H1 (cell line): ENCODE results near the gene MRPS27. TPM values are rescaled to one million over a fixed set of nuclear protein-coding genes. Genes with fewer than 3 reads are reported as not detected.

Experiments used
- CTCF ChIA-PET: fragments of 300-600 bp; sonication (Branson Sonifier 250); formaldehyde crosslinking; loops from one replicate; lab custom pipeline; 2021; ENCODE audit not compliant: partially characterized antibody; lab: Charles Lee
- POLR2A ChIA-PET: fragments of 300-600 bp; sonication (Branson Sonifier 250); formaldehyde crosslinking; loops from one replicate; lab custom pipeline; 2021; ENCODE audit warnings: inconsistent platforms; ENCODE audit not compliant: partially characterized antibody; lab: Charles Lee
- DNase-seq, 2 experiments: peaks; one replicate each; pipeline versions ENCODE4 v3.0.0 to v3.0.0-alpha.2; 2010 to 2022; ENCODE audit warnings: low spot score in 2 of 2, low read depth in 1 of 2, mixed read lengths in 1 of 2
- FAIRE-seq: peaks from 2 replicates; lab custom pipeline; 2011; peaks lifted over from hg19 to GRCh38; lab: Jason Lieb, UNC
- H2AFZ ChIP-seq: 2 replicates; pipeline ENCODE4 v1.8.1; 2012; ENCODE audit warnings: low read length, inconsistent platforms
- H2AK5ac ChIP-seq: 2 replicates; pipeline ENCODE4 v1.6.1; 2013; ENCODE audit warnings: low read depth, low read length
- H2BK120ac ChIP-seq: replicated peaks from 2 replicates; pipeline ENCODE3; 2013; ENCODE audit warnings: low read depth, low read length, inconsistent platforms
- H2BK12ac ChIP-seq: 2 replicates; pipeline ENCODE4 v1.6.1; 2013; ENCODE audit warnings: low read depth, low read length
- H2BK15ac ChIP-seq: 2 replicates; pipeline ENCODE4 v1.6.1; 2013; ENCODE audit warnings: low read length
- H2BK20ac ChIP-seq: 2 replicates; pipeline ENCODE4 v1.6.1; 2013; ENCODE audit warnings: low read length
- H2BK5ac ChIP-seq: 2 replicates; pipeline ENCODE4 v1.6.1; 2013; ENCODE audit warnings: low read depth, low read length
- H3K14ac ChIP-seq: 2 replicates; pipeline ENCODE4 v1.6.1; 2013; ENCODE audit warnings: inconsistent platforms; ENCODE audit not compliant: insufficient read length
- H3K18ac ChIP-seq: 2 replicates; pipeline ENCODE4 v1.6.1; 2013; ENCODE audit warnings: low read length; ENCODE audit errors: extremely low read depth
- H3K23ac ChIP-seq: 2 replicates; pipeline ENCODE4 v1.6.1; 2013; ENCODE audit warnings: inconsistent platforms; ENCODE audit not compliant: insufficient read length
- H3K23me2 ChIP-seq: 2 replicates; pipeline ENCODE4 v1.6.1; 2013; ENCODE audit warnings: low read depth, low read length
- H3K27ac ChIP-seq: 2 replicates; pipeline ENCODE4 v1.6.1; 2011; ENCODE audit warnings: low read depth, low read length, inconsistent platforms
- H3K27me3 ChIP-seq, 4 experiments: replicated peaks in 1 of 4; 1 replicate in 1 of 4; 2 replicates in 3 of 4; pipeline versions ENCODE4 v1.6.1 to v1.8.1; 2011 to 2013; ENCODE audit warnings: low read length in 3 of 4, mild to moderate bottlenecking in 3 of 4, inconsistent platforms in 2 of 4, mixed read lengths in 2 of 4, moderate library complexity in 1 of 4; ENCODE audit not compliant: control insufficient read depth in 3 of 4, insufficient read depth in 3 of 4; ENCODE audit errors: extremely low read depth in 1 of 4
- H3K36me3 ChIP-seq, 4 experiments: 2 replicates each; pipeline versions ENCODE4 v1.6.1 to v1.8.1; 2011 to 2013; ENCODE audit warnings: mild to moderate bottlenecking in 4 of 4, low read length in 3 of 4, moderate library complexity in 2 of 4, control low read depth in 1 of 4, inconsistent platforms in 1 of 4; ENCODE audit not compliant: insufficient read depth in 4 of 4, control insufficient read depth in 2 of 4
- H3K4ac ChIP-seq: replicated peaks from 2 replicates; pipeline ENCODE3; 2013; ENCODE audit warnings: low read length, low read depth, mixed read lengths, inconsistent platforms; ENCODE audit not compliant: insufficient read length
- H3K4me1 ChIP-seq, 4 experiments: replicated peaks in 1 of 4; 1 replicate in 1 of 4; 2 replicates in 3 of 4; pipeline versions ENCODE4 v1.6.1 to v1.8.1; 2011 to 2013; ENCODE audit warnings: low read length in 3 of 4, inconsistent platforms in 2 of 4, mixed read lengths in 1 of 4; ENCODE audit not compliant: insufficient read depth in 4 of 4, control insufficient read depth in 3 of 4
- H3K4me2 ChIP-seq, 2 experiments: 2 replicates each; pipeline versions ENCODE4 v1.6.1 to v1.8.1; 2011 to 2013; ENCODE audit warnings: low read depth in 2 of 2, low read length in 2 of 2, control low read depth in 1 of 2, inconsistent platforms in 1 of 2, mild to moderate bottlenecking in 1 of 2; ENCODE audit not compliant: insufficient read depth in 1 of 2
- H3K4me3 ChIP-seq, 4 experiments: fragments of 200-600, 300-600 bp in 1 of 4; sonication (generic), shearing (Covaris generic), sonication (Bioruptor Twin) in 1 of 4; 2 replicates each; pipeline versions ENCODE4 v1.5.1 to v1.8.1; 2011 to 2016; ENCODE audit warnings: low read length in 4 of 4, low read depth in 3 of 4, control low read depth in 2 of 4, inconsistent platforms in 2 of 4, mild to moderate bottlenecking in 2 of 4, mixed read lengths in 1 of 4, moderate library complexity in 1 of 4; ENCODE audit not compliant: insufficient read depth in 2 of 4; ENCODE audit errors: extremely low read depth in 1 of 4
- H3K56ac ChIP-seq: replicated peaks from 2 replicates; pipeline ENCODE3; 2013; ENCODE audit warnings: low read depth, mild to moderate bottlenecking, mixed read lengths, low read length, inconsistent platforms; ENCODE audit not compliant: insufficient read length
- H3K79me1 ChIP-seq: 2 replicates; pipeline ENCODE4 v1.6.1; 2013; ENCODE audit warnings: low read depth, low read length, control low read depth
- H3K79me2 ChIP-seq, 2 experiments: 2 replicates each; pipeline versions ENCODE4 v1.6.1 to v1.8.1; 2012 to 2013; ENCODE audit warnings: low read length in 2 of 2, mild to moderate bottlenecking in 2 of 2, inconsistent platforms in 1 of 2; ENCODE audit not compliant: insufficient read depth in 2 of 2, control insufficient read depth in 1 of 2
- H3K9ac ChIP-seq, 4 experiments: replicated peaks in 1 of 4; 1 replicate in 1 of 4; 2 replicates in 3 of 4; pipeline versions ENCODE4 v1.6.1 to v1.8.1; 2011 to 2013; ENCODE audit warnings: low read depth in 3 of 4, low read length in 3 of 4, control low read depth in 2 of 4, mild to moderate bottlenecking in 2 of 4, moderate library complexity in 2 of 4, inconsistent platforms in 1 of 4; ENCODE audit errors: extremely low read depth in 1 of 4
- H3K9me3 ChIP-seq, 2 experiments: 2 replicates each; pipeline versions ENCODE4 v1.6.1 to v1.8.1; 2012 to 2013; ENCODE audit warnings: mild to moderate bottlenecking in 2 of 2, moderate library complexity in 2 of 2, control low read depth in 1 of 2, inconsistent platforms in 1 of 2, low read depth in 1 of 2, low read length in 1 of 2, mixed read lengths in 1 of 2; ENCODE audit not compliant: insufficient read depth in 2 of 2
- H4K20me1 ChIP-seq, 2 experiments: replicated peaks in 1 of 2; 2 replicates each; pipeline versions ENCODE3 to v1.8.1; 2011 to 2013; ENCODE audit warnings: inconsistent platforms in 2 of 2, low read length in 2 of 2, mild to moderate bottlenecking in 1 of 2; ENCODE audit not compliant: insufficient read depth in 2 of 2, control insufficient read depth in 1 of 2
- H4K5ac ChIP-seq: 2 replicates; pipeline ENCODE4 v1.6.1; 2013; ENCODE audit warnings: low read length, low read depth, mixed read lengths, inconsistent platforms; ENCODE audit not compliant: insufficient read length
- H4K8ac ChIP-seq: 2 replicates; pipeline ENCODE4 v1.8.0; 2013; ENCODE audit warnings: mild to moderate bottlenecking, moderate library complexity, low read length, inconsistent platforms; ENCODE audit not compliant: insufficient read depth; ENCODE audit errors: extremely low read depth
- H4K91ac ChIP-seq: replicated peaks from 2 replicates; pipeline ENCODE3; 2013; ENCODE audit warnings: low read length, mixed read lengths, inconsistent platforms; ENCODE audit not compliant: insufficient read length
- MAFK ChIP-seq: IDR thresholded peaks from 2 replicates; pipeline ENCODE4 v1.6.1; 2012; ENCODE audit warnings: low read depth, mild to moderate bottlenecking, improper control_type of control experiment, low read length
- POU5F1 ChIP-seq: IDR thresholded peaks from 2 replicates; pipeline ENCODE4 v1.6.1; 2011; ENCODE audit warnings: low read depth, mild to moderate bottlenecking, low read length, moderate library complexity
- TAF7 ChIP-seq: optimal IDR thresholded peaks from 2 replicates; pipeline ENCODE3; 2011; ENCODE audit warnings: low read depth, mild to moderate bottlenecking, inconsistent platforms, low read length, moderate library complexity, borderline replicate concordance
- WGBS, 2 experiments: shearing (Covaris generic) in 1 of 2; methylation state at CpG; one replicate each; pipeline versions ENCODE4 v1.1.6 to v1.1.7; 2013 to 2015; ENCODE audit warnings: low lambda C conversion rate in 2 of 2, mixed read lengths in 2 of 2, inconsistent platforms in 1 of 2, low coverage in 1 of 2, missing lambda C conversion rate in 1 of 2; ENCODE audit not compliant: insufficient replicate concordance in 2 of 2, insufficient coverage in 1 of 2, insufficient read length in 1 of 2; ENCODE audit errors: extremely low coverage in 1 of 2, missing lambda C conversion rate in 1 of 2; 5-methylcytosine and 5-hydroxymethylcytosine counted together
- polyA plus RNA-seq, 7 experiments: library from polyadenylated mRNA; depleted of rRNA in 3 of 7; stranded (reverse) in 5 of 7; unstranded in 2 of 7; fragments of >200 nt in 5 of 7; fragments of 200-250 nt in 2 of 7; gene quantifications; 1 replicate in 5 of 7; 2 replicates in 1 of 7; 4 replicates in 1 of 7; pipeline versions ENCODE4 v1.2.1 to v1.2.3, GENCODE V29; 2011 to 2013; ENCODE audit warnings: missing spikeins in 2 of 7, mixed read lengths in 2 of 7
- total RNA-seq: library from RNA; stranded (reverse); fragmentation: NEBNext Ultra II Directional; extraction: Animal tissue kit (Norgen Biotek cat#: 25700); gene quantifications from 2 replicates; pipeline ENCODE4 v1.2.1, GENCODE V29; 2021

MRPS27 gene
- total and polyA plus RNA-seq, 2 of the 8 experiments (the other 6 are each of a cell fraction or from before 2014, with no cell fraction given), result 93.2 to 102 TPM

- Histone ChIP-seq H3K23me2 (no peaks in the 10 kb centered on the region), H3K9me3 (no peaks in the 10 kb centered on the region), H2AK5ac (no peak overlapping the region), H2BK20ac (no peak overlapping the region), H3K27ac (no peak overlapping the region), H3K4me2 (no peak overlapping the region), H2BK12ac (no peak overlapping the region), H3K4me1 (peaks cover 0 to 2% (median 0%) of the 10 kb centered on the region in 4 experiments; a peak in 1 of 7 replicates), H3K18ac (no peak overlapping the region), H3K9ac (no peak overlapping the region), H3K23ac (no peak overlapping the region), H2AFZ (no peak overlapping the region), H4K5ac (no peak overlapping the region), H4K91ac (no peak overlapping the region), H3K36me3 (peaks cover 0 to 3% (median 0%) of the 10 kb centered on the region in 4 experiments; a peak in 1 of 8 replicates), H3K14ac (no peak overlapping the region), H3K4me3 (no peak overlapping the region), H3K56ac (no peak overlapping the region), H3K4ac (no peak overlapping the region), H2BK15ac (no peak overlapping the region), H3K27me3 (no peaks in the 10 kb centered on the region), H3K79me1 (no peaks in the 10 kb centered on the region; the same call in none of the 2 replicates)
- ChIA-PET POLR2A (no interaction called here), CTCF (interaction anchor here (0.7 to 1.2 kb wide), 5 partner anchors 13 to 496 kb away, joined by 3 read pairs; no protein-coding TSS in a partner anchor)
- 93% methylated on average over 7 of the region's 7 CpGs; no CpG with 5 or more reads in 1 of the 2 experiments for WGBS, 2 experiments
- FAIRE-seq (no peak), DNase-seq (no peak)
- no peak for TF ChIP-seq POU5F1
- no peak for TF ChIP-seq MAFK
- no peak for TF ChIP-seq TAF7
- TF ChIP-seq, all 59 proteins: peak for 0
- no peaks in the 10 kb centered on the region for H4K20me1 ChIP-seq
- H4K8ac ChIP-seq, result no peak overlapping the region
- H3K79me2 ChIP-seq, result peaks cover 0 to 22% of the 10 kb centered on the region in 2 experiments; a peak in 2 of 4 replicates
- H2BK120ac ChIP-seq, result no peak overlapping the region
- H2BK5ac ChIP-seq, result no peak overlapping the region
Observed at GRCh38 chr5:72273547-72273946, 46.5 kb downstream of the MRPS27 start.
